22Rv1 (cell line): ENCODE results near the gene MOV10L1.

Experiments used
- CTCF ChIP-seq: fragments of 450-650 bp; IDR thresholded peaks from 2 replicates; pipeline ENCODE4 v1.5.1; 2017; ENCODE audit warnings: mild to moderate bottlenecking
- ZFX ChIP-seq: fragments of 450-650 bp; IDR thresholded peaks from 2 replicates; pipeline ENCODE4 v1.6.1; 2017; ENCODE audit warnings: antibody characterized with exemption, borderline replicate concordance

GRCh38 chr22:50189849-50190181 lies 100.0 kb downstream of the MOV10L1 start:
- TF ChIP-seq CTCF (no peak), ZFX (no peak)
